ENCODE measurements around the gene LPP.

DNA sequence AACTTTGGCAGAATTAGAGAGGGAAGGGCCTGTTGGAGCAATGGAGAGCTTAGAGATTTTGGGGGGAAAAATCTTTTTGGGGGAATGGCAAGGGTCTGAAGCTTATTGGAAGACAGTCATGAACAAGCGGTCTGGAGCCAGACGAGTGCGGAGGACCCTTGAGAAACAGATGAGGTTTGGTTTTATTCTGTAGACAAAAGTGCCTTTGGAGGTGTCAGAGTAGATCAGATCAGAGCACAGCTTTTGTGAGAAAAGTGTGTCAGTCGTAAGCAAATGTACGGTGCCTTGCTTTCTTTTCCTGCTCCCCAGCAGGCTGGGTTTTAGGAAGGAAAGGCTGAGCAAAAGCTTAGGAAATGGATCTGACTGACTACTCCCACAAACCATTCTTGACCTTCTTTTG is 781.0 kb downstream of the LPP start:
- TF ChIP-seq, protein P1, sequence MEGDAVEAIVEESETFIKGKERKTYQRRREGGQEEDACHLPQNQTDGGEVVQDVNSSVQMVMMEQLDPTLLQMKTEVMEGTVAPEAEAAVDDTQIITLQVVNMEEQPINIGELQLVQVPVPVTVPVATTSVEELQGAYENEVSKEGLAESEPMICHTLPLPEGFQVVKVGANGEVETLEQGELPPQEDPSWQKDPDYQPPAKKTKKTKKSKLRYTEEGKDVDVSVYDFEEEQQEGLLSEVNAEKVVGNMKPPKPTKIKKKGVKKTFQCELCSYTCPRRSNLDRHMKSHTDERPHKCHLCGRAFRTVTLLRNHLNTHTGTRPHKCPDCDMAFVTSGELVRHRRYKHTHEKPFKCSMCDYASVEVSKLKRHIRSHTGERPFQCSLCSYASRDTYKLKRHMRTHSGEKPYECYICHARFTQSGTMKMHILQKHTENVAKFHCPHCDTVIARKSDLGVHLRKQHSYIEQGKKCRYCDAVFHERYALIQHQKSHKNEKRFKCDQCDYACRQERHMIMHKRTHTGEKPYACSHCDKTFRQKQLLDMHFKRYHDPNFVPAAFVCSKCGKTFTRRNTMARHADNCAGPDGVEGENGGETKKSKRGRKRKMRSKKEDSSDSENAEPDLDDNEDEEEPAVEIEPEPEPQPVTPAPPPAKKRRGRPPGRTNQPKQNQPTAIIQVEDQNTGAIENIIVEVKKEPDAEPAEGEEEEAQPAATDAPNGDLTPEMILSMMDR (IDR thresholded peaks at IDR 0.05), result no peak
- no peak for TF ChIP-seq POLR2A (IDR thresholded peaks at IDR 0.05)

Data from right lobe of liver (tissue), 4 donors.